HepG2 (cell line): ENCODE results near the gene EBF3. TPM values are rescaled to one million over a fixed set of nuclear protein-coding genes. Genes with fewer than 3 reads are reported as not detected.

Source experiments
- ATAC-seq: fragments of 200-7000 bp; cut with Tn5 transposase; 3 replicates; pipeline ENCODE4 v1.9.1; 2020; ENCODE audit warnings: mild to moderate bottlenecking, moderate library complexity
- BruUV-seq: library from RNA; stranded (reverse); fragments of 400-500 nt; replicated peaks from 2 replicates; lab custom pipeline; 2021; lab: Mats Ljungman, UMichigan
- CTCF ChIA-PET: fragments of 300-600 bp; formaldehyde crosslinking; extraction: SDS; loops from one replicate; lab custom pipeline; 2021; ENCODE audit warnings: low total read pairs, inconsistent platforms, low intra/inter-chr PET ratio; lab: Yijun Ruan, JAX
- POLR2A ChIA-PET: fragments of 350-600 bp; sonication (Branson Sonifier 250); formaldehyde crosslinking; loops from one replicate; lab custom pipeline; 2020; ENCODE audit warnings: antibody characterized with exemption, inconsistent platforms; lab: Yijun Ruan, JAX
- DNase-seq: peaks from one replicate; pipeline ENCODE4 v3.0.0-alpha.2; 2015; ENCODE audit warnings: low spot score
- FAIRE-seq: peaks from 3 replicates; lab custom pipeline; 2011; peaks lifted over from hg19 to GRCh38; lab: Jason Lieb, UNC
- H2AFZ ChIP-seq: one replicate; pipeline ENCODE4 v1.6.1; 2011; ENCODE audit warnings: low read length, inconsistent platforms
- H3K27ac ChIP-seq: fragments of 300-600 bp; 3 replicates; pipeline ENCODE4 v1.8.0; 2011; ENCODE audit warnings: mixed run types, mild to moderate bottlenecking, mixed read lengths, low read length, inconsistent platforms; ENCODE audit not compliant: insufficient read depth; ENCODE audit errors: extremely low read length
- H3K27me3 ChIP-seq, 2 experiments: fragments of 200-600 bp in 1 of 2; 2 replicates in 1 of 2; 3 replicates in 1 of 2; pipeline versions ENCODE4 v1.6.0 to v1.8.0; 2011; ENCODE audit warnings: low read length in 2 of 2, mild to moderate bottlenecking in 2 of 2, moderate library complexity in 2 of 2, inconsistent platforms in 1 of 2; ENCODE audit not compliant: insufficient read depth in 2 of 2, control insufficient read depth in 1 of 2
- H3K36me3 ChIP-seq, 2 experiments: fragments of 200-600 bp in 1 of 2; replicated peaks in 1 of 2; 2 replicates in 1 of 2; 3 replicates in 1 of 2; pipeline versions ENCODE4 v1.5.1 to v1.8.0; 2011; ENCODE audit warnings: low read length in 2 of 2, inconsistent platforms in 1 of 2; ENCODE audit not compliant: insufficient read depth in 2 of 2, control insufficient read depth in 1 of 2
- H3K4me1 ChIP-seq: 2 replicates; pipeline ENCODE4 v1.5.1; 2012; ENCODE audit warnings: low read length, inconsistent platforms; ENCODE audit not compliant: insufficient read depth
- H3K4me2 ChIP-seq: 2 replicates; pipeline ENCODE4 v1.6.0; 2011; ENCODE audit warnings: low read depth, low read length, inconsistent platforms
- H3K4me3 ChIP-seq, 3 experiments: fragments of 200-600 bp in 1 of 3; sonication (generic), shearing (Covaris generic) in 1 of 3; replicated peaks in 1 of 3; 2 replicates each; pipeline ENCODE4 v1.5.1; 2011 to 2016; ENCODE audit warnings: low read length in 3 of 3, inconsistent platforms in 2 of 3, low read depth in 2 of 3, mild to moderate bottlenecking in 2 of 3, control low read depth in 1 of 3, mixed read lengths in 1 of 3; ENCODE audit not compliant: insufficient read depth in 1 of 3
- H3K79me2 ChIP-seq: one replicate; pipeline ENCODE4 v1.6.1; 2011; ENCODE audit warnings: low read length, inconsistent platforms; ENCODE audit not compliant: insufficient read depth
- H3K9ac ChIP-seq: 2 replicates; pipeline ENCODE4 v1.6.0; 2011; ENCODE audit warnings: mild to moderate bottlenecking, low read depth, low read length, inconsistent platforms; ENCODE audit not compliant: insufficient read depth
- H3K9me3 ChIP-seq: 2 replicates; pipeline ENCODE4 v1.5.1; 2012; ENCODE audit warnings: mild to moderate bottlenecking, low read length
- H4K20me1 ChIP-seq: 2 replicates; pipeline ENCODE4 v1.6.0; 2011; ENCODE audit warnings: inconsistent platforms, mild to moderate bottlenecking, low read length, moderate library complexity; ENCODE audit not compliant: insufficient read depth
- CREB1 ChIP-seq, 2 experiments: fragments of 450-650 bp in 1 of 2; IDR thresholded peaks; 2 replicates each; pipeline ENCODE4 v1.6.1; 2016 to 2017; ENCODE audit warnings: control low read depth in 1 of 2, mild to moderate bottlenecking in 1 of 2, missing compliant biosample characterization in 1 of 2, missing genetic modification characterization in 1 of 2
- DPF2 ChIP-seq: sonication (generic); formaldehyde crosslinking; IDR thresholded peaks from 2 replicates; pipeline ENCODE4 v1.4.0; 2020; ENCODE audit warnings: mild to moderate bottlenecking, low read depth, missing genetic modification reagents, borderline replicate concordance
- HMGXB3 ChIP-seq: sonication (generic); formaldehyde crosslinking; IDR thresholded peaks from 2 replicates; pipeline ENCODE4 v1.4.0; 2020; ENCODE audit warnings: missing genetic modification reagents, borderline replicate concordance
- ISX ChIP-seq: sonication (generic); formaldehyde crosslinking; conservative IDR thresholded peaks from 2 replicates; pipeline ENCODE4 v1.5.0; 2020; ENCODE audit warnings: missing genetic modification reagents
- MEIS2 ChIP-seq: sonication (generic); formaldehyde crosslinking; IDR thresholded peaks from 2 replicates; pipeline ENCODE4 v1.9.0; 2021; ENCODE audit warnings: mild to moderate bottlenecking, missing genetic modification reagents
- SNAPC4 ChIP-seq: sonication (generic); formaldehyde crosslinking; IDR thresholded peaks from 2 replicates; pipeline ENCODE4 v1.4.0; 2020; ENCODE audit warnings: mild to moderate bottlenecking, missing genetic modification reagents
- SP140L ChIP-seq: sonication (generic); formaldehyde crosslinking; IDR thresholded peaks from 2 replicates; pipeline ENCODE4 v1.4.0; 2020; ENCODE audit warnings: missing genetic modification reagents, borderline replicate concordance
- SUZ12 ChIP-seq: fragments of 150-350 bp; IDR thresholded peaks from 2 replicates; pipeline ENCODE4 v1.6.1; 2014; ENCODE audit warnings: low read depth, low read length
- ZBTB25 ChIP-seq: IDR thresholded peaks from 2 replicates; pipeline ENCODE4 v1.6.1; 2018; ENCODE audit warnings: missing genetic modification reagents
- ZFAT ChIP-seq: sonication (generic); formaldehyde crosslinking; conservative IDR thresholded peaks from 2 replicates; pipeline ENCODE4 v1.8.1; 2023; ENCODE audit warnings: missing genetic modification reagents, inconsistent platforms
- ZFY ChIP-seq: sonication (generic); formaldehyde crosslinking; IDR thresholded peaks from 2 replicates; pipeline ENCODE4 v1.4.0; 2020; ENCODE audit warnings: missing genetic modification reagents
- ZNF678 ChIP-seq: sonication (generic); formaldehyde crosslinking; IDR thresholded peaks from 2 replicates; pipeline ENCODE4 v1.4.0; 2020; ENCODE audit warnings: mild to moderate bottlenecking, missing genetic modification reagents
- ZNF775 ChIP-seq: sonication (generic); formaldehyde crosslinking; IDR thresholded peaks from 2 replicates; pipeline ENCODE4 v1.4.0; 2020; ENCODE audit warnings: missing genetic modification reagents, mild to moderate bottlenecking, moderate library complexity, borderline replicate concordance
- WGBS: methylation state at CpG from one replicate; pipeline ENCODE4 v1.1.6; 2017; ENCODE audit warnings: low lambda C conversion rate; 5-methylcytosine and 5-hydroxymethylcytosine counted together
- in situ Hi-C: cut with HindIII; loops from 2 replicates; pipeline ENCODE4 v1.10.0; 2017; ENCODE audit warnings: low pct_unique_long_range_greater_than_20kb; ENCODE audit not compliant: extremely low pct_ligation_motif_present
- intact Hi-C: fragments of 100-400 bp; cut with micrococcal nuclease; formaldehyde crosslinking; loops from one replicate; pipeline ENCODE4 v1.10.0; 2022; ENCODE audit not compliant: unreplicated experiment
- polyA plus RNA-seq, 8 experiments: library from polyadenylated mRNA; depleted of rRNA in 3 of 8; stranded (reverse) in 7 of 8; unstranded in 1 of 8; fragments of >200 nt; fragmentation: Illumina TruSeq in 4 of 8; extraction: Trizol in 4 of 8; gene quantifications; 2 replicates each; pipeline versions ENCODE4 v1.2.1 to v1.2.3, GENCODE V29; 2011 to 2016; ENCODE audit warnings: low read depth in 4 of 8, missing spikeins in 1 of 8, mixed read lengths in 1 of 8; ENCODE audit not compliant: insufficient read depth in 1 of 8
- total RNA-seq, 5 experiments: library from RNA; depleted of rRNA; stranded (reverse); fragments of >200 nt; fragmentation: Illumina TruSeq; extraction: Trizol; gene quantifications; 2 replicates each; pipeline ENCODE4 v1.2.3, GENCODE V29; 2016; ENCODE audit warnings: low read depth in 1 of 5

The EBF3 gene
- total and polyA plus RNA-seq, 2 of the 13 experiments (the other 11 are each of a cell fraction or from before 2014, with no cell fraction given), result not detected

- no peaks in the 10 kb centered on the region for H4K20me1 ChIP-seq
- in situ Hi-C loops, result no loop called here
- TF ChIP-seq SUZ12 (no peak), SNAPC4 (no peak), CREB1 (IDR thresholded peaks at IDR 0.05) (no peak), CREB1 (CRISPR knock-in tag; IDR thresholded peaks at IDR 0.05) (no peak), ISX (CRISPR knock-in tag) (no peak), ZNF678 (CRISPR knock-in tag) (no peak), ZBTB25 (CRISPR knock-in tag) (no peak), SP140L (no peak), DPF2 (CRISPR knock-in tag) (no peak), ZFAT (CRISPR knock-in tag) (no peak), ZNF775 (CRISPR knock-in tag) (no peak), ZFY (CRISPR knock-in tag) (no peak), MEIS2 (CRISPR knock-in tag) (no peak), HMGXB3 (CRISPR knock-in tag) (no peak)
- TF ChIP-seq, all 625 proteins: peak for 0
- Histone ChIP-seq H3K79me2 (no peaks in the 10 kb centered on the region), H3K27me3 (peaks cover 0 to 34% of the 10 kb centered on the region in 2 experiments; a peak in 2 of 5 replicates), H3K9ac (no peak overlapping the region), H3K36me3 (no peaks in the 10 kb centered on the region), H3K9me3 (no peaks in the 10 kb centered on the region), H3K27ac (no peak overlapping the region), H3K4me1 (no peaks in the 10 kb centered on the region), H2AFZ (no peak overlapping the region), H3K4me2 (no peak overlapping the region), H3K4me3 (no peak overlapping the region)
- ChIA-PET CTCF (no interaction called here), POLR2A (no interaction called here)
- BruUV-seq, result no TSS peak
- WGBS, result 64% methylated on average over 6 of the region's 6 CpGs
- ATAC-seq, result no peak
- no peak for DNase-seq
- no peak for FAIRE-seq
- intact Hi-C loops, result no loop called here
These were observed 85.2 kb downstream of the EBF3 start for GRCh38 chr10:129878835-129879234.
